H54 (cell line): ENCODE results near the gene MTHFD2.

Experiments used
- DNase-seq: peaks from one replicate; pipeline ENCODE4 v3.0.0; 2011; ENCODE audit warnings: low spot score, mixed read lengths; ENCODE audit not compliant: insufficient read length
- FAIRE-seq: peaks from 3 replicates; lab custom pipeline; 2011; peaks lifted over from hg19 to GRCh38; lab: Jason Lieb, UNC
- POLR2A ChIP-seq: IDR thresholded peaks from 2 replicates; pipeline ENCODE4 v1.6.1; 2011; ENCODE audit warnings: low read depth, mild to moderate bottlenecking, low read length

MTHFD2 gene

DNA sequence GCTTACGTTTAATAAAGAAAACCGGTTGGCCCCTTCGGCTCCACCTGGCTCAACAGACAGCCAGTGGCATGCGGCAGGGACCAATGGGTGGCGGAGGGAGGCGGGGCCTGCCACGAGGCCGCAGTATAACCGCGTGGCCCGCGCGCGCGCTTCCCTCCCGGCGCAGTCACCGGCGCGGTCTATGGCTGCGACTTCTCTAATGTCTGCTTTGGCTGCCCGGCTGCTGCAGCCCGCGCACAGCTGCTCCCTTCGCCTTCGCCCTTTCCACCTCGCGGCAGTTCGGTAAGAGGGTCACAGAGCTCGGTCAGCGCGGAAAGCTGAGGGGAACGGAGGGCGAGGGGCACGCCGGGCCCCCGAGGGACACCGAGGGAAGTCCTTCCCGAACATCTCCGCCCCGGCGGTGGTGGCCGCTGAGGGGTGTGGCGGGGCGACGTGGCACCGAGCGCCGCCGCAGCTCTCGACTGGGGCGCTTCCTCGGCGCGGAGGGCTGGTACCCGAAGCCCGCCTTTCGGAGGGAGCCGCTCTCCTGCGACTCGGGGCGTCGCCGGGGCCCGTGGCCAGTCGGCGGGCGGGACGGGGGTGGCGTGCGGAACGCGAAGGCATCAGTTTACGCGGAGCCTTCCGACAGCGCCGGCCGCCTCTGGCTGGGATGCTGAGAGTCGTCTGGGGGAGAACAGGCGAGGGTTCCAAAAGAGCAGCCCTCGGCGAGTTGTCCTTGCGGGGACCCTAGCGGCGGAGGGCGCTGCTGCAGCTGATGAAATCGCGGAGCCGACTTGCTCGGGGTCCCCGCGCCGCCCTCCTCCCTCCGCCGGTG is at the start of gene MTHFD2:
MTHFD2 (plus strand) TSS at position 155 of the 814 bp plus-strand sequence; CDS start at position 182, 27 bp downstream.
- TF ChIP-seq POLR2A = peak; percentile 98
- FAIRE-seq (no peak), DNase-seq (peak; percentile 82)

DNA sequence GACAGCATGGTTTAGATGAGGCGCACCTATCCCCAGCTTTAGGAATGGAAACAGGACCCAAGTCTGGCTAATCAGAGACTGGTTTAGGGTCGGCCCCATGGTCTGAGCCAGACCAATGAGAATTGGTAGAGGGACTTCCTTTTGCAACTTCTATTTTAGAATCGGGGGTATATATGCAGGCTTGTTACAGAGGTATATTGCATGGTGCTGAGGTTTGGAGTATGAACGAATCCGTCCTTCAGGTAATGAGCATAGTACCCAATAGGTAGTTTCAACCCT is 49.2 kb upstream of the MTHFD2 start:
- DNase-seq = no peak
- no peak for TF ChIP-seq POLR2A
- FAIRE-seq = no peak

DNA sequence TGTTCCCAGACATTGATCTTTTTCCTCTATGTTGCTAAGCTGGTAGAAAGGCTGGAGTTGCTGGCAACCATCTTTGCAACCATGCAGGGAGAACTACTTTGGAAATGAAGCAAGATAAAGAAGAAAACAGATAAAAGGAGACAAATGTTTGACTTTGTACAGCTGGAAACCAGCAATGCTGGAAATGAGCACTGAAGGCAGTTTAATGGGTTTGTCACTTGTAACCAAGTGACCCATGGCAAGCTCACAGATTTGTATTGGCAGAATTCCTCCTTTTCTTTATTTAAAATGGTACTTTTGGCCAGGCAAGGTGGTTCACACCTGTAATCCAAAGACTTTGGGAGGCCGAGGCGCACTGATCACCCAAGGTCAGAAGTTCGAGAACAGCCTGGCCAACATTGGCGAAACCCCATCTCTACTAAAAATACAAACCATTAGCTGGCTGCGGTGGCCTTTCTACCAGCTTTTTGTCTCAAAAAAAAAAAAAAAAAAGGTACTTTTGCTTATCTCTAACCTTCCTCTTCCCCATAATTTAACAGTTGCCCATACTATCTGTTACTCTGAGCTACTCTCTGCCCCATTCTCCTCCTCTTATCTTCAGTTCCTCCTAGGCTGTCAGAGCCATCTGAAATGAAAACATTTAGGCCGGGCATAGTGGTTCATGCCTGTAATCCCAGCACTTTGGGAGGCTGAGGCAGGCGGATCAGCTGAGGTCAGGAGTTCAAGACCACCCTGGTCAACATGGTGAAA is 48.7 kb upstream of the MTHFD2 start:
- TF ChIP-seq POLR2A = no peak
- FAIRE-seq = no peak
- no peak for DNase-seq

DNA sequence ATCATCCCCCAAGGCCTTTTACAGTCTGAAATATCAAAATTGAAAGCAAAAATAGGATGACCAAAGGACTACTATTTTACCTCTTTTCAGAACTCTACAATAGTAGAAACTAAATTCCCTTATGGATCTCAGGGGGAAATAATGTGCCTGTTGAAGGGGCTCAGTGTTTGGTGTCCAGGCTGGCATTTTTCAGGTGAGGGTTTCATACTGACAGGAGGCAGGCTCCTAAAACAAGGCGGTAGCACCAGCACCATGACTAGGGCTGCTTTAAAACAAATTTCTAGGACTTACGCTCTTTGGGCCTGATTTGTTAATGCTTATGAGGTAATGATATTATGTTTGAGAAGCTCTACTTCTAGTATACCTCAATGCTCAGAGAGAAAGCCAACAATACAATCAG is 45.5 kb upstream of the MTHFD2 start:
- DNase-seq = no peak
- peak; percentile 30 for FAIRE-seq
- TF ChIP-seq POLR2A = no peak

DNA sequence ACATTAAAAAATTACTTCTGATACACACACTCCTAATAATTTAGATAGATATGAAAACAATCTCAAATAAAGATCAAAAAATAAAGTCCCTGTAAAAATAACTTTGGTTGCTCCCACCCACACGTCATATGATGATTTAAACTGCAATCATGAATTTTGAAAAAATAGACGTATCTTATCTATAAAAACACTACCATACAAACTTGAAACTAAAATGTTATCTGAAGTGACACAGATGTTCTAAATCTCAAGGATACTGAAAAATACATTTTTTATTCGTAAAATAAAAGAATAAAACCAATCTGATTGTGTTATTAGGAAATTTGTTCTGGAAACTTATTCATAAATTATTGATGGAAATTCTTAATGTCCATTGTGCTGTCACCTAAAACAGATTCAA is 42.6 kb upstream of the MTHFD2 start:
- FAIRE-seq (no peak), DNase-seq (no peak)
- no peak for TF ChIP-seq POLR2A

DNA sequence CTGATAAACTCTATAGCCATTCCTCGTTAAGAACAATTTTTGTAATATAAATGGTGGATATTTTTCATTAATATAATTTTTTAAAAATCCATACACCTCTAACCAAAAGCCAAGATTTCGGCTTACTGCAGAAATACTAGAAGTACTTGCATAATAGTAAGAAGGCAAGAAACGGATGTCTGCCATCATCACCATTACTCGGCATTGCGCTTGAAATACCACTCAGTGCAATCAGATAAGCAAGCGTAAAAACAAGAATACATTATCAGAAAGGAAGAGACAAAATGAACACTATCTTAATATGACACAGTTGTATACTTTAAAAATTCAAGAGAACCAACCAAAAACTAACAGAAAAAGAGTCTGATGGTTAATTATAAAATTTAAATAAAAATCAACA is 35.5 kb upstream of the MTHFD2 start:
- FAIRE-seq (no peak), DNase-seq (no peak)
- TF ChIP-seq POLR2A = no peak

DNA sequence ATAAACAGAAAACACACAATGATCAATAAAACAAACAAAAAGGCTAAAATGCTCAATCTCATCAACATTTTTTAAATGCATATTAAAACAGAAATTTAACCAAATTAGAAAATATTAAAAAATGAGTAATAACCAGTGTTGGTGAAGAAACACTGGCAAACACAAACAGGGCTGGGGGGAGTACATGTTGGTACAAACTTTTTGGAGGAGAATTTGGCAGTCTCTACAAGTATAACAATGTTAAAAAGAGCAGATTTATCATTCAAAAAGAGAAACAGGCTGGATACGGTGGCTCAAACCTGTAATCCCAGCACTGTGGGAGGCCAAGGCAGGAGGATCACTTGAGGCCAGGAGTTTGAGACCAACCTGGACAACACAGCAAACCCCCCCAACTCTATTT is 33.7 kb upstream of the MTHFD2 start:
- TF ChIP-seq POLR2A = no peak
- DNase-seq (no peak), FAIRE-seq (no peak)

DNA sequence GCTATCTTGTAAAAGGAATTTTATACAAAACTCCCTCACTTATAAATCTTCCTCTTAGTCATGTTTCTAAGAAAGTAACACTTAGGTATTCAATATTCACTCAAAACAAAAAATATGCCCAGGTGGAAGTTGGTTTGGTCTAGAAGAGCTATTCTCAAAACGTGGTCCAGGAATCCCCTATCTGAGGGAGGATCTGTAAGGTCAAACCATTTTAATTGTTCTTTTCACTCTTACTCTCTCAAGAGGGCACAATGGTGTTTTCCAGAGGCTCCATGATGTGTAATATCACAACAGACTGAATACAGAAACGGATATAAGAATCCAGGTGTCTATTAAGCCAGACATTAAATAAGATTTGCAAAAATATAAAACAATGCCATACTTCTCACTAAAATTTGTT is 29.7 kb upstream of the MTHFD2 start:
- no peak for TF ChIP-seq POLR2A
- no peak for DNase-seq
- FAIRE-seq = no peak

DNA sequence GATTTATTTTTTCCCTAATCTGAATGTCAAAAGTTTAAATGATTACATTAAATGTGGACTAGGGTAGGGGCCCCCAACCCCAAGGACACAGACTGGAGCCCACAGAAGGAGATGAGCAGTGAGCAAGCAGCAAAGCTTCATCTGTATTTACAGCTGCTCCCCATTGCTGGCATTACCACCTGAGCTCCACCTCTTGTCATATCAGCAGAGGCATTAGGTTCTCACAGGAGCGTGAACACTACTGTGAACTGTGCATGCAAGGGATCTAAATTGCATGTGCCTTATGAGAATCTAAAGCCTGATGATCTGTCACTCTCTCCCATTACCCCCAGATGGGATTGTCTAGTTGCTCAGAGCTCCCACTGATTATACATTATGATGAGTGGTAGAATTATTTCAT is 23.5 kb upstream of the MTHFD2 start:
- DNase-seq (no peak), FAIRE-seq (no peak)
- TF ChIP-seq POLR2A = no peak

DNA sequence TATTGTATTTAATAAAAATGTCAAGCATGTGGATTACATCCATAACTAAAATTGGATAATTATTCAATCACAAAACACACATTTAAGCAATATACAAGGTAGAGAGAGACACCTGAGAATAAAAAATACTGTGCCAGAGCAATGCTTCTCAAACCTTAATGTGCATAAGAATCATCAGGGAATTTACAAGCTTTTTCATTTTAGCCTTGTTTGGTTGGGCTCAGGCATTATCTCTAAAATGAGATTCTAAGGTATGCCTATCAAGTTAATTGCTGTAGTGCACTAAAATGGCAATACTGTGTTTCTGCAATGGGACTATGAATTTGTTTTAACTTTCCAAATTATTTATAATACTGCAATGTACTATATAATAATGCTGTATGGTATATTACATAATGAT is 20.7 kb upstream of the MTHFD2 start:
- FAIRE-seq (no peak), DNase-seq (no peak)
- TF ChIP-seq POLR2A = no peak

DNA sequence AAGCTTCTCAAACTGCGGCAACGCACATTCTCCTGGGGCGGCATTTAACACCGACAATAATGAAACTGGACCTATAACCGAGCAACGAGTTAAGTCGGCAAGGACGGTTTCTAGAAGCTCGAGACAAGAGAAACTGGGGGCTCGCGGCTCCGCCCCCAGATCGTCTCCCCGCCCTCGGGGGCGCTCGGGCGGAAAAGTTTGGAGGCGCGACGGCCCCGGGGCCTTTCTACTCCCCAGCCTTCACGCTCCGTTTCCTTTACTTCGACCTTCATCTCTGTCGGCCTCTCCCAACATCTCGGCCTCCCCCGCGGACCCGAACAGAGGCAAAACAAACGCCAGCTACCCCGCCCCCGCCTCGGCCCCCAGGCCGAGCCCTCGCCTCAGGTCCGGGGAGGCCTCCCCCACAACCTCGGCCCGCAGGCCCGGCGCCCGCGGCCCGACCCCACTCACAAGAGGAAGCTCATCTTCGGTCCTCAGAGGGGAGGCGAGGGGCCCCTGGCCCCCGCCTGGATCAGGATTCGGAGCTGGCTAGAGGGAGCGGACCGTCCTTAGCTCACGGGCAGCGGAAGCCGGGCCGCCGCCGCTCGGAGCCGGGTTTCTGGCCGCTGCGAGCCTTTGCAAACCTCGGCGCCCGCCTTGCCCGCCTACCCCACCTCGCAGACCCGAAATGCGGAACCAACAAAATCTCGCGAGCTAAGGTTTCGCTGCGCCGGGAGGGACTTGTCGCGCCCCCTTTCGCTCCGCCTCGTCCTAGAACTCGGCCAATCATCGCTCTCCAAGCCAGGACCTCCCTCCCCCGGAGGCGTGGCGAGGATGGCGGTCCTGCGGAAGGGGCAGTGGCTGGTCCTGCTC is 20.0 kb upstream of the MTHFD2 start, which contains the start of gene MOB1A:
MOB1A (minus strand) TSS at position 669 of the 852 bp plus-strand sequence; CDS start at position 464, 205 bp downstream.
- TF ChIP-seq POLR2A = peak; percentile 67; the same call in 1 of the 2 replicates
- peak; percentile 95 for FAIRE-seq
- DNase-seq = peak; percentile 94

DNA sequence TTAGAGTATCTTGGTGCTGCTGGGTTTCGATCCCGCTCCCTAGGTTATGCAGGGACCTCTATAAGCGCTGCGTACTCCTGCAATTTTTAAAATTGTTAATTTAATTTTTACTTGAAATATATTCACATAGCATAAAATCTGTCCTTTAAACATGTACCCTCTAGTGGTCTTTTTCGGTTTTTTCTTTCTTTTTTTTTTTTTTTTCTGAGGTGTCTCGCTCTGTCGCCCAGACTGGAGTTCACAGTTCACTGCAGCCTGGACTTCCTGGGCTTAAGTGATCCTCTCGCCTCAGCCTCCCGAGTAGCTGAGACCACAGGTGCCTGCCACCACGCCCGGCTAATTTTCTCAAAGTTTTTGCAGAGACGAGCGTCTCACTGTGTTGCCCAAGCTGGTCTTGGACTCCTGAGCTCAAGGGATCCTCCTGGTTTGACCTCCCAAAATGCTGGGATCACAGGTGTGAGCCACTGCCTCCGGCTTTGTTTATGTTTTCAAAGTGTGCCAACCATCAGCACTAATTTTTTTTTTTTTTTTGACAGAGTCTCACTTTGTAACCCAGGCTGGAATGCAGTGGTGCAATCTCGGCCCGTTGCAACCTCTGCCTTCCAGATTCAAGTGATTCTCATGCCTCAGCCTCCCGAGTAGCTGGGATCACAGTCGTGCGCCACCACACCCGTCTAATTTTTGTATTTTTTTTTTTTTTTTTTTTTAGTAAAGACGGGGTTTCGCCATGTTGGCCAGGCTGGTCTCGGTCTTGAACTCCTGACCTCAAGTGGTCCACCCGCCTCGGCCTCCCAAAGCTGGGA is 19.2 kb upstream of the MTHFD2 start:
- DNase-seq = no peak
- no peak for FAIRE-seq
- 0 out of 2 replicates have a peak, but pooled peaks have one; percentile 52 for TF ChIP-seq POLR2A

DNA sequence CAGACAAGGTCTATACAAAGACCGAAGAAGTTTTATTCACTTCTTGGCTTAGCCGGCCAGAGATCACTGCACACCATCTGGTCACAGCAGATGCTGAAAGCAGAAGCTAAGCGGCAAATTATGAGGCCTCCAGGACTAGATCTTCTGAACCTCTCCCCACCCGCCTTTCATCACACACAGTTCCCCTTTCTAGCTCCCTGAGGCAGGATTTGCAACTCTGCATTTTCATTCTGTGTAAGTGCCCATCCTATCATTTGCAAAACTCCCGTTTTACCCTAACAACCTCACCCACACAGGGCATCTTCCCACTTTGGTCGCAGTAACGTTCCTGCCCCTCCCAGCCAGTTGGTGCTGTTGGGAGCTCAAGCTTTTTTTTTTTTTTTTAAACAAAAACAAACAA is 16.7 kb upstream of the MTHFD2 start:
- FAIRE-seq (no peak), DNase-seq (no peak)
- TF ChIP-seq POLR2A = no peak
